HepG2 (cell line): ENCODE measurements around the gene SLC22A4. TPM values are rescaled to one million over a fixed set of nuclear protein-coding genes. Genes with fewer than 3 reads are reported as not detected.
A peak's percentile ranks its signal among the peaks of the same experiment; 100 is the strongest.

ENCODE experiments used
- ATM ChIP-seq: fragments of 450-650 bp; IDR thresholded peaks from 2 replicates; pipeline ENCODE4 v1.7.1; 2017; ENCODE audit warnings: mild to moderate bottlenecking, borderline replicate concordance
- CBFB ChIP-seq: sonication (generic); formaldehyde crosslinking; IDR thresholded peaks from 2 replicates; pipeline ENCODE4 v1.4.0; 2020; ENCODE audit warnings: missing genetic modification reagents
- CCAR2 ChIP-seq: fragments of 200-400 bp; formaldehyde crosslinking; optimal IDR thresholded peaks from 2 replicates; pipeline ENCODE3; 2018; ENCODE audit warnings: low read depth, mild to moderate bottlenecking, low read length, moderate library complexity
- CHD2 ChIP-seq: IDR thresholded peaks from 2 replicates; pipeline ENCODE4 v1.6.1; 2011; ENCODE audit warnings: low read depth, low read length, improper control_type of control experiment
- HIVEP1 ChIP-seq: sonication (generic); formaldehyde crosslinking; IDR thresholded peaks from 2 replicates; pipeline ENCODE4 v1.4.0; 2020; ENCODE audit warnings: mild to moderate bottlenecking, missing genetic modification reagents
- KLF12 ChIP-seq: sonication (generic); formaldehyde crosslinking; IDR thresholded peaks from 2 replicates; pipeline ENCODE4 v1.4.0; 2020; ENCODE audit warnings: missing genetic modification reagents, borderline replicate concordance
- ONECUT2 ChIP-seq: sonication (generic); formaldehyde crosslinking; IDR thresholded peaks from 2 replicates; pipeline ENCODE4 v1.4.0; 2020; ENCODE audit warnings: missing genetic modification reagents
- SIN3A ChIP-seq: IDR thresholded peaks from 2 replicates; pipeline ENCODE4 v1.6.1; 2011; ENCODE audit warnings: low read depth, mild to moderate bottlenecking, control low read depth, low read length, borderline replicate concordance
- TBP ChIP-seq: sonication (generic); formaldehyde crosslinking; IDR thresholded peaks from 2 replicates; pipeline ENCODE4 v1.5.0; 2020; ENCODE audit warnings: missing genetic modification reagents
- TCF7 ChIP-seq: sonication (generic); IDR thresholded peaks from 2 replicates; pipeline ENCODE4 v1.6.1; 2016; ENCODE audit warnings: antibody characterized with exemption, low read depth
- UBTF ChIP-seq: sonication (generic); formaldehyde crosslinking; IDR thresholded peaks from 2 replicates; pipeline ENCODE4 v1.4.0; 2020; ENCODE audit warnings: mild to moderate bottlenecking, missing genetic modification reagents
- ZBED4 ChIP-seq: sonication (generic); formaldehyde crosslinking; IDR thresholded peaks from 2 replicates; pipeline ENCODE4 v1.4.0; 2020; ENCODE audit warnings: missing genetic modification reagents, borderline replicate concordance
- ZFP36L2 ChIP-seq: sonication (generic); formaldehyde crosslinking; IDR thresholded peaks from 2 replicates; pipeline ENCODE4 v1.4.0; 2020; ENCODE audit warnings: missing genetic modification reagents
- ZNF350 ChIP-seq: sonication (generic); formaldehyde crosslinking; IDR thresholded peaks from 2 replicates; pipeline ENCODE4 v1.4.0; 2020; ENCODE audit warnings: mild to moderate bottlenecking, low read depth, missing genetic modification reagents, borderline replicate concordance
- ZNF354B ChIP-seq: sonication (generic); formaldehyde crosslinking; IDR thresholded peaks from 2 replicates; pipeline ENCODE4 v1.8.0; 2022; ENCODE audit warnings: mild to moderate bottlenecking, missing genetic modification reagents
- ZNF468 ChIP-seq: sonication (generic); formaldehyde crosslinking; IDR thresholded peaks from 2 replicates; pipeline ENCODE4 v1.8.0; 2022; ENCODE audit warnings: mild to moderate bottlenecking, moderate library complexity, missing genetic modification reagents
- ZNF607 ChIP-seq: sonication (generic); formaldehyde crosslinking; IDR thresholded peaks from 2 replicates; pipeline ENCODE4 v1.5.1; 2020; ENCODE audit warnings: missing genetic modification reagents, mild to moderate bottlenecking, borderline replicate concordance
- ZNF629 ChIP-seq: sonication (generic); formaldehyde crosslinking; conservative IDR thresholded peaks from 2 replicates; pipeline ENCODE4 v1.5.0; 2020; ENCODE audit warnings: missing genetic modification reagents
- polyA plus RNA-seq, 8 experiments: library from polyadenylated mRNA; depleted of rRNA in 3 of 8; stranded (reverse) in 7 of 8; unstranded in 1 of 8; fragments of >200 nt; fragmentation: Illumina TruSeq in 4 of 8; extraction: Trizol in 4 of 8; gene quantifications; 2 replicates each; pipeline versions ENCODE4 v1.2.1 to v1.2.3, GENCODE V29; 2011 to 2016; ENCODE audit warnings: low read depth in 4 of 8, missing spikeins in 1 of 8, mixed read lengths in 1 of 8; ENCODE audit not compliant: insufficient read depth in 1 of 8
- total RNA-seq, 5 experiments: library from RNA; depleted of rRNA; stranded (reverse); fragments of >200 nt; fragmentation: Illumina TruSeq; extraction: Trizol; gene quantifications; 2 replicates each; pipeline ENCODE4 v1.2.3, GENCODE V29; 2016; ENCODE audit warnings: low read depth in 1 of 5
- TF ChIP-seq, protein P1 (sequence below): sonication (generic); formaldehyde crosslinking; IDR thresholded peaks from 2 replicates; pipeline ENCODE4 v1.4.0; 2020; ENCODE audit warnings: mild to moderate bottlenecking, missing genetic modification reagents
- TF ChIP-seq, protein P2 (sequence below): conservative IDR thresholded peaks from 2 replicates; pipeline ENCODE4 v1.6.1; 2018; ENCODE audit warnings: missing genetic modification reagents
- TF ChIP-seq, protein P3 (sequence below): sonication (generic); formaldehyde crosslinking; IDR thresholded peaks from 2 replicates; pipeline ENCODE4 v1.4.0; 2020; ENCODE audit warnings: missing genetic modification reagents

The SLC22A4 gene
- total and polyA plus RNA-seq, 2 of the 13 experiments (the other 11 are each of a cell fraction or from before 2014, with no cell fraction given): 0.33 to 0.62 TPM

- TF ChIP-seq, protein P1, sequence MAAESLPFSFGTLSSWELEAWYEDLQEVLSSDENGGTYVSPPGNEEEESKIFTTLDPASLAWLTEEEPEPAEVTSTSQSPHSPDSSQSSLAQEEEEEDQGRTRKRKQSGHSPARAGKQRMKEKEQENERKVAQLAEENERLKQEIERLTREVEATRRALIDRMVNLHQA: no peak
- TF ChIP-seq UBTF (CRISPR knock-in tag) (peak; percentile 47; the same call in 1 of the 2 replicates), SIN3A (no peak), ZFP36L2 (CRISPR knock-in tag) (no peak), TCF7 (no peak), ZNF350 (CRISPR knock-in tag) (no peak), ATM (no peak), CBFB (CRISPR knock-in tag) (no peak), HIVEP1 (CRISPR knock-in tag) (no peak), ZNF607 (CRISPR knock-in tag) (0 out of 2 replicates have a peak, but pooled peaks have one; percentile 47), CCAR2 (no peak), TBP (no peak), ZNF354B (CRISPR knock-in tag) (no peak), CHD2 (no peak), ZNF629 (CRISPR knock-in tag) (peak; percentile 53; the same call in 1 of the 2 replicates), KLF12 (no peak), ZNF468 (CRISPR knock-in tag) (no peak), ONECUT2 (CRISPR knock-in tag) (no peak), ZBED4 (peak; percentile 95)
- TF ChIP-seq, protein P2, sequence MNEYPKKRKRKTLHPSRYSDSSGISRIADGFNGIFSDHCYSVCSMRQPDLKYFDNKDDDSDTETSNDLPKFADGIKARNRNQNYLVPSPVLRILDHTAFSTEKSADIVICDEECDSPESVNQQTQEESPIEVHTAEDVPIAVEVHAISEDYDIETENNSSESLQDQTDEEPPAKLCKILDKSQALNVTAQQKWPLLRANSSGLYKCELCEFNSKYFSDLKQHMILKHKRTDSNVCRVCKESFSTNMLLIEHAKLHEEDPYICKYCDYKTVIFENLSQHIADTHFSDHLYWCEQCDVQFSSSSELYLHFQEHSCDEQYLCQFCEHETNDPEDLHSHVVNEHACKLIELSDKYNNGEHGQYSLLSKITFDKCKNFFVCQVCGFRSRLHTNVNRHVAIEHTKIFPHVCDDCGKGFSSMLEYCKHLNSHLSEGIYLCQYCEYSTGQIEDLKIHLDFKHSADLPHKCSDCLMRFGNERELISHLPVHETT (CRISPR knock-in tag): no peak
- TF ChIP-seq, protein P3, sequence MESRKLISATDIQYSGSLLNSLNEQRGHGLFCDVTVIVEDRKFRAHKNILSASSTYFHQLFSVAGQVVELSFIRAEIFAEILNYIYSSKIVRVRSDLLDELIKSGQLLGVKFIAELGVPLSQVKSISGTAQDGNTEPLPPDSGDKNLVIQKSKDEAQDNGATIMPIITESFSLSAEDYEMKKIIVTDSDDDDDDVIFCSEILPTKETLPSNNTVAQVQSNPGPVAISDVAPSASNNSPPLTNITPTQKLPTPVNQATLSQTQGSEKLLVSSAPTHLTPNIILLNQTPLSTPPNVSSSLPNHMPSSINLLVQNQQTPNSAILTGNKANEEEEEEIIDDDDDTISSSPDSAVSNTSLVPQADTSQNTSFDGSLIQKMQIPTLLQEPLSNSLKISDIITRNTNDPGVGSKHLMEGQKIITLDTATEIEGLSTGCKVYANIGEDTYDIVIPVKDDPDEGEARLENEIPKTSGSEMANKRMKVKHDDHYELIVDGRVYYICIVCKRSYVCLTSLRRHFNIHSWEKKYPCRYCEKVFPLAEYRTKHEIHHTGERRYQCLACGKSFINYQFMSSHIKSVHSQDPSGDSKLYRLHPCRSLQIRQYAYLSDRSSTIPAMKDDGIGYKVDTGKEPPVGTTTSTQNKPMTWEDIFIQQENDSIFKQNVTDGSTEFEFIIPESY: 0 out of 2 replicates have a peak, but pooled peaks have one; percentile 28
These were observed 27.0 kb downstream of the SLC22A4 start (continued) for GRCh38 chr5:132321109-132321721.
